GM23248 (cell line): ENCODE data around the gene PCED1B.

Experiments used
- EZH2 ChIP-seq: fragments of 200-600 bp; sonication (generic); IDR thresholded peaks from 2 replicates; pipeline ENCODE4 v1.6.1; 2018; ENCODE audit warnings: antibody characterized with exemption, mild to moderate bottlenecking; ENCODE audit not compliant: insufficient read depth, poor library complexity, severe bottlenecking
- EZH2phosphoT487 ChIP-seq: fragments of 200-600 bp; sonication (generic); IDR thresholded peaks from 2 replicates; pipeline ENCODE4 v1.6.1; 2018; ENCODE audit warnings: antibody characterized with exemption, moderate library complexity, mild to moderate bottlenecking, low read depth; ENCODE audit not compliant: insufficient read depth

- TF ChIP-seq EZH2 = no peak
- TF ChIP-seq EZH2phosphoT487 = no peak
These were observed 110.9 kb downstream of the PCED1B start for GRCh38 chr12:47190271-47190750.
